ENCODE data around the gene NGB.

The NGB gene

GRCh38 chr14:77260631-77261030 lies 10.4 kb downstream of the NGB start:
- no peak for DNase-seq

GRCh38 chr14:77260199-77260598 lies 10.8 kb downstream of the NGB start:
- no peak for DNase-seq

GRCh38 chr14:77259025-77259715 lies 11.8 kb downstream of the NGB start:
- DNase-seq: no peak

- DNase-seq: no peak
Observed at GRCh38 chr14:77258566-77258965, 12.4 kb downstream of the NGB start.

DNA sequence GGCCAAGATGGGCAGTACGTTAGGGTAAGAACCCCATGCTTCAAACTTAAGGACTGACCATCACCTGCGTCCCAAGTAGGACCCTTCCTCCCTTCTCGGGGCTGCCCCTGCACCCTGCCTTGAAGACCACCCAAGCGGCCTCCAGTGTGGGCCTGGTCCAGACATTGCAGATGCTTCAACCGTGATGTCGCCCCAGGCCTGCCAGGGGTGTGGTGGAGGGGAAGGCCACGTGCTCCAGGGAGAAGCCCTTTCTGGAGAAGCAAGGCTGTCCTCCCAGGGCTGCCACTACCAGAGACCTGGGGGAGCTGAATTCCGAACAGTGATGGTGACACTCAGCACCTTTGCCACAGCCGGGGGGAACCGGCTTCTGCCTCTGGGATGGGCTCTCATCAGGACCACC lies 13.3 kb downstream of the NGB start:
- DNase-seq: no peak

DNA sequence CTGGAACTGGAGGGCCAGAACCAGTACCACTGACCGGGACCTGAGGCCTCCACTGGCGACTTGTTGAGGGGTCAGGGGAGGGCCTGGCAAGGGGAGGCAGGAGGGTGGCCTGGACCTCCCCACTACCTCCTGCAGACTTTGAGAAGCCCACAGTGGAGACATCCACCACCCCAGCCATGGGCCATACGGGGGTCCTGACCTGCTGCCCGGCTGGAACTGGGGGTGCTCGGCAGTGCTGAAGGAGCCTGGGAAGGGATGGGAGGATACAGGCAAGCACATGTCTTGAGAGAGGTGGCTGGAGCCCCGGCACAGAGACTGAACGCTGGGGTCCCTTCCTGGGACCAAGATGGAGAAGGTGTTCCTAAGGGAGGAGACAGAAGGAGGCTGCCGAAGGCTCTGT lies 14.3 kb downstream of the NGB start:
- DNase-seq: no peak

DNA sequence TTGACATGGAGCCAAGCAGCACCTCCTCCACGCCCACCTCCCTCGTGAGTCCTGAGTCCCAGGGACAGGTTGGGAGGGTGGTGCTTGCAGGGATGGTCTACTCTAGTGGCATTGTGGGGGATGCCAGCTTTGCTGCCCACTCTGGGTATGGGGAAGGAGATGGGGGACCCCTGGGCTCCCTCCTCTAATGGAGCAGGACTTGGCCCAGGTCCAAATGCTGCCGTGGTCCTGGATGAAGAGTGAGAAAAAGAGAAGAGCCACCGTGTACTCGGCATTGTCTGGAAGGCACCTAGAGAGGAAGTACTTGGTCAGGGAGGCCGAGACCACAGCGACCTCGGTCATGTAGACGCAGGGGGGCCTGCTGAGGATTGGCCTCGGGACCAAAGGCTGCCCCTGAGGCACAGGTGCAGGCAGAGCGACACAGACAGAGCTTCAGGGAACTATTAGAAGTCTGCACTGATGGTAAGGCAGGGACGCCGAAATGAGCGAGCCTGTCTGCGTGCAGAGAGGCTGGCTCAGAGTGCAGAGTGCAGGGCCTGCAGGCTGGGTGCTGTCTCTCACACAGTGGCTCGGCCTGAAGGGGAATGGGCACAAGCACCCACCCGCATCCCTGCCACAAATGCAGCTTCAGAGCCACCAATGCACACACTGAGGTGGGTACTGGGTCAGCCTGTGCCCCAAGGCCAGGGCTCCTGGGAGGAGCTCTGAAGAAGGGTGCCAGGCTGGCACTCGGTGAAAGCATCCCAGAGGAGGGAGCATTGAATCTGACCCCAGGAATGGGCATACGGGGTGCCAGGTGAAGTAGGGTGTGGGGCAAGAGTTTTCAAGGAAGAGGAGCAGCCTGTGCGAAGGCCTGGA lies 17.4 kb downstream of the NGB start:
- DNase-seq: no peak

- DNase-seq: no peak
Observed at GRCh38 chr14:77251870-77252269, 19.1 kb downstream of the NGB start.

GRCh38 chr14:77250927-77251326 lies 20.1 kb downstream of the NGB start:
- DNase-seq: no peak

GRCh38 chr14:77249286-77249685 lies 21.7 kb downstream of the NGB start:
- DNase-seq: no peak

- DNase-seq: no peak
Observed at GRCh38 chr14:77248666-77249065, 22.3 kb downstream of the NGB start.

- no peak for DNase-seq
Observed at GRCh38 chr14:77246784-77247183, 24.2 kb downstream of the NGB start.

DNA sequence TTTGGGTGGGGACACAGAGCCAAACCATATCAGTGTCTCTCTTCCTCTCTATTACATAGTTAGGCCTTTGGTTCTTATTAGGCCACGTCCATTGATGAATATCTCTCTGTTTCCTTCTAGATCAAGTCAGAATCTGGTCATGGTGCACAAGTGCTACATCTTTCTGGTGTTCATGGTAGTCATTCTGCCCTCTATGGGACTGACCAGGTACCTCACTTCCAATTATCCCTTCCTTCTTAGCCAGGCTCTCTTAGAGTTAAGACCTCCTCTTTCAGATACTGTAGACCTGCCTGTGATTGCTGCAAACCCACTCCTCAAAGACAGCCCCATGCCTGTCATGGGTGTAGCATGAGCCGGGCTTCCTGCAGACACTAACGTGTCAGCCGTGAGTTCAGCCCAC lies 25.2 kb downstream of the NGB start:
- DNase-seq: no peak

- DNase-seq: no peak
Observed at GRCh38 chr14:77243853-77244252, 27.2 kb downstream of the NGB start.

DNA sequence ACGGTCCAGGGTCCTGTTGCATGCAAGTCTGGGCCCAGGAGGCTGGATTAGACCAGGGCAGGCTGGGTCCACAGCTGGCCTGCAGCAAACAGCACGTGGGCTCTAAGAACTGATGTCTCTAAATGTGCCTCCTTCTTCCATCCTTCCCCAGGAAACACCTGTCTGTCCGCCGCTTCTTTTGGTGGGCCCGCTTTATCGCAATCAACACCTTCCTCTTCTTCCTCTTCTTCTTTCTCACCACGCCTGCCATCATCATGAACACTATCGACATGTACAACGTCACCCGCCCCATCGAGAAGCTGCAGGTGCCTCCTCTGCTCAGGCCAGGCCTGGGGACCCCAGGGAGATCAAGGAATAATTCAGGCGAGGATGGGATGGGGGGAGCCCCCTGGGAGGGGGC lies 28.3 kb downstream of the NGB start:
- DNase-seq: no peak

DNA sequence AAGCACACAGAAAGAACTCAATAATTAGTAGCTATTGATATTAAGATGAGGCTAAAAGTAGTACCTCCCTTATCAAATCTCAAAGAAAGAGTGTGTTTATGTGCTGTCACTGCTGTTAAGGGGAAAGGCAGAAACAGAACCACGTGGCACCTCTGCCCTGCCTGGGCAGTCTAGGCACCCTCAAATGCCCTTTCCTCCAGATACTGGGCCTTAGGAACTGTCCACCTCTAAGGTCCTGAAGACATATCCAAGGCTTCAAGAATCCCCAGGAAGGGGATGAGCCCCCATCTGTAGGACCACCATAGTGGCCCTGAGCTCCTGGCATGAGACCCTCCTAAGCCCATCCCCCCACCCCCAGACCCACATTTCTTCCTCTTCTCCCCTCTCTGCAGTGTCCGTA lies 29.1 kb downstream of the NGB start:
- no peak for DNase-seq

- no peak for DNase-seq
Observed at GRCh38 chr14:77240336-77240915, 30.6 kb downstream of the NGB start.

DNA sequence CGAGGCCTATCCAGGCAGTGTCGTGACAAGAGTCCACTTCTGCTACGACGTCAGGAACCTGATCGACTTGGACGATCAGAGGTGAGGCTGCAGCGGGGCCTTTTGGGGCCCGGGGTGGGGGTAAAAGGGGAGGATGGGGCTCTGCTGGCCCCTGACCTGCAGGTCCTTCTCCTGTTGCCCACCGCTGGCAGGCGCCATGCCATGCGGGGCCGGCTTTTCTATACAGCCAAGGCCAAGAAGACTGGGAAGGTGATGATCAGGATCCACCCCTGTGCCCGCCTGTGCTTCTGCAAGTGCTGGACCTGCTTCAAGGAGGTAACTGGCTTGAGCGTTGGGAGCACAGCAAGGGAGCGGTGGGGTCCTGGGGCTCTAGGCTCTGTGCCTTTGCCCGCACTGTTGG lies 31.6 kb downstream of the NGB start:
- DNase-seq: no peak

GRCh38 chr14:77238996-77239395 lies 32.0 kb downstream of the NGB start:
- DNase-seq: no peak

DNA sequence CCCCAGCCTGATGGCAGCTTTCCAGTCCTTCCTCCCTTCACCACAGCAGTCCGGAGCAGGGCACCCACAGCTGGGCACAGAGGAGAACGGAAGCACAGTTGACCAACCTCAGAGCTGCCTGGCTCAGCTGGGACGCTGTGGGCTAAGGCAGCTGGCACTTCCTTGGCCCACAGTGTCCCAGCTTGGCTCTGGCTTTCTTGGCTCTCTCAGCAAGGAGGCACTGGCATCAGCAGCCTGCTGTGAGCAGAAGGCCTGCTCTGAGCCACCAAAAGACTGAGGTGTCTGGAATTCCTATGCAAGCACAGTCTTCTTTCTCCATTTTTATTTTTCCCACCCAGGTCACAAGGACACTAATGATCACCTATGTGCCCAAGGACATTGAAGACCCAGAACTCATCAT lies 32.6 kb downstream of the NGB start:
- DNase-seq: no peak

DNA sequence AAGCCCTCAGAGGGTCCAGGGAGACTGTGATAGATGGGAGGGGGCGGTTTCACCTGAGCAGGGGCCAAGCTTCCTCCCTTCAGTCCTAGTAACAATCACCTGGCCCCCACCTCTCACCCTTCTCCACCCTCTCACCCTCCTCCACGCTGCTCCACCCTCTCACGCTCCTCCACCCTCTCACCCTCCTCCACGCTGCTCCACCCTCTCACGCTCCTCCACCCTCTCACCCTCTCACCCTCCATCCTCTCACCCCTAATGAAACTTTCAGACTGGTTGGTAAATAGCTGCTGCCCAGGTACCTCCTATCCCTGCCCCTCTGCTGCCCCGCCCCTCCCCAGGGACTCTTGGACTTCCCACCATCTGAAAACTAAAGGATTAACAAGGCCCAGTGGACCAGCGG lies 34.2 kb downstream of the NGB start:
- DNase-seq: no peak

GRCh38 chr14:77231721-77232120 lies 39.3 kb downstream of the NGB start:
- DNase-seq: no peak

DNA sequence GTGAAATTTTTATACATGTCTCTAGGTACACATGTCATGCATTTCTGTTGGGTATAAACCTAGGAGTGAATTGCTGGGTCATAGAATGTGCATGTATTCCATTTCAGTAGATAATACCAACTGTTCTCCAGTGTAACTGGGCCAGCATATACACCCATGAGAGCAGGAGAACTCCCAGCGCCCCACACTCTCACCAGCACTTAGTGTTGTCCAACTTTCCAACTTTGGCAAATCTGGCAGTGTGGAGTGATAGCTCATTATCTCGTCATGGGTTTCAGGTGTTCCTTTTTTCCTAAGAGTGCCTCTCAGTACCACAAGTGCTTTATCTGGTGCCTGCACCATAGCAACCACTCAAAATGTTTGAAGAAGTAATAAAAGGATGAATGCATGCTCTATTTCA lies 40.1 kb downstream of the NGB start:
- no peak for DNase-seq

GRCh38 chr14:77228056-77228455 lies 43.0 kb downstream of the NGB start:
- DNase-seq: no peak

All from activated CD4-positive, alpha-beta T cell treated with anti-CD3 and anti-CD28 coated beads, Interleukin-2, amount 50 U/mL, for 4 hours (primary cell).